Mesenchymal stem cell (in vitro differentiated cells and primary cell): ENCODE results near the gene NUCKS1.
A peak's percentile ranks its signal among the peaks of the same experiment; 100 is the strongest.

Experiments
- DNase-seq: peaks from one replicate; pipeline ENCODE4 v3.0.0-alpha.2; 2013
- H2AFZ ChIP-seq: one replicate; pipeline ENCODE4 v1.6.1; 2013; ENCODE audit warnings: low read depth, mild to moderate bottlenecking, control low read depth, inconsistent platforms, low read length, moderate library complexity
- H2AK5ac ChIP-seq: 2 replicates; pipeline ENCODE4 v1.6.1; 2013; ENCODE audit warnings: low read length, moderate library complexity, mild to moderate bottlenecking, inconsistent platforms; ENCODE audit not compliant: severe bottlenecking
- H2BK120ac ChIP-seq: one replicate; pipeline ENCODE4 v1.6.1; 2013; ENCODE audit warnings: low read depth, mild to moderate bottlenecking, inconsistent platforms, low read length, moderate library complexity
- H2BK12ac ChIP-seq, 2 experiments: one replicate each; pipeline ENCODE4 v1.6.1; 2013; ENCODE audit warnings: inconsistent platforms in 2 of 2, low read length in 2 of 2, mild to moderate bottlenecking in 2 of 2, moderate library complexity in 2 of 2, control low read depth in 1 of 2
- H2BK15ac ChIP-seq: one replicate; pipeline ENCODE4 v1.6.1; 2013; ENCODE audit warnings: mild to moderate bottlenecking, low read depth, inconsistent platforms; ENCODE audit not compliant: poor library complexity, severe bottlenecking
- H2BK5ac ChIP-seq: 2 replicates; pipeline ENCODE4 v1.6.1; 2013; ENCODE audit warnings: low read depth, mild to moderate bottlenecking, low read length, control low read depth, inconsistent platforms; ENCODE audit not compliant: poor library complexity, severe bottlenecking
- H3K14ac ChIP-seq, 2 experiments: one replicate each; pipeline ENCODE4 v1.6.1; 2013; ENCODE audit warnings: inconsistent platforms in 2 of 2, low read length in 2 of 2, control low read depth in 1 of 2, mild to moderate bottlenecking in 1 of 2, moderate library complexity in 1 of 2
- H3K18ac ChIP-seq, 2 experiments: one replicate each; pipeline ENCODE4 v1.6.1; 2013; ENCODE audit warnings: inconsistent platforms in 2 of 2, low read length in 2 of 2, control low read depth in 1 of 2, low read depth in 1 of 2, mild to moderate bottlenecking in 1 of 2
- H3K23ac ChIP-seq, 2 experiments: one replicate each; pipeline ENCODE4 v1.6.1; 2013; ENCODE audit warnings: inconsistent platforms in 2 of 2, low read length in 2 of 2, mild to moderate bottlenecking in 2 of 2, moderate library complexity in 2 of 2, control low read depth in 1 of 2
- H3K27ac ChIP-seq: 2 replicates; pipeline ENCODE4 v1.5.1; 2013; ENCODE audit warnings: mild to moderate bottlenecking, moderate library complexity, low read length, control low read depth, inconsistent platforms; ENCODE audit not compliant: poor library complexity, severe bottlenecking
- H3K27me3 ChIP-seq, 2 experiments: 2 replicates each; pipeline versions ENCODE4 v1.6.1 to v1.7.0; 2013; ENCODE audit warnings: low read length in 2 of 2, mild to moderate bottlenecking in 2 of 2, moderate library complexity in 2 of 2, control low read depth in 1 of 2, inconsistent platforms in 1 of 2; ENCODE audit not compliant: control insufficient read depth in 1 of 2, insufficient read depth in 1 of 2
- H3K36me3 ChIP-seq, 2 experiments: 2 replicates each; pipeline versions ENCODE4 v1.6.1 to v1.7.0; 2013; ENCODE audit warnings: low read length in 2 of 2, control low read depth in 1 of 2, inconsistent platforms in 1 of 2, low read depth in 1 of 2, mild to moderate bottlenecking in 1 of 2; ENCODE audit not compliant: insufficient read depth in 2 of 2, control insufficient read depth in 1 of 2
- H3K4ac ChIP-seq, 2 experiments: one replicate each; pipeline ENCODE4 v1.6.1; 2013; ENCODE audit warnings: inconsistent platforms in 2 of 2, low read length in 2 of 2, mild to moderate bottlenecking in 2 of 2, moderate library complexity in 2 of 2, control low read depth in 1 of 2, low read depth in 1 of 2
- H3K4me1 ChIP-seq: 2 replicates; pipeline ENCODE4 v1.6.1; 2013; ENCODE audit warnings: low read depth, low read length, control low read depth; ENCODE audit not compliant: control insufficient read depth, insufficient read depth
- H3K4me2 ChIP-seq: 2 replicates; pipeline ENCODE4 v1.6.1; 2013; ENCODE audit warnings: low read length, mild to moderate bottlenecking, inconsistent platforms; ENCODE audit not compliant: poor library complexity, severe bottlenecking
- H3K4me3 ChIP-seq, 2 experiments: 2 replicates each; pipeline versions ENCODE4 v1.5.1 to v1.7.0; 2013; ENCODE audit warnings: low read length in 2 of 2, mild to moderate bottlenecking in 2 of 2, control low read depth in 1 of 2, low read depth in 1 of 2; ENCODE audit not compliant: insufficient read depth in 1 of 2
- H3K79me1 ChIP-seq: replicated peaks from 2 replicates; pipeline ENCODE4 v1.6.1; 2013; ENCODE audit warnings: mild to moderate bottlenecking, control low read depth, low read length, inconsistent platforms; ENCODE audit not compliant: poor library complexity, severe bottlenecking
- H3K9ac ChIP-seq: 2 replicates; pipeline ENCODE4 v1.7.0; 2013; ENCODE audit warnings: mild to moderate bottlenecking, low read length, moderate library complexity
- H3K9me3 ChIP-seq: 2 replicates; pipeline ENCODE4 v1.7.0; 2013; ENCODE audit warnings: mild to moderate bottlenecking, low read length; ENCODE audit not compliant: control insufficient read depth
- H4K8ac ChIP-seq: one replicate; pipeline ENCODE4 v1.6.1; 2013; ENCODE audit warnings: inconsistent platforms, mild to moderate bottlenecking, low read length, moderate library complexity
- H4K91ac ChIP-seq: one replicate; pipeline ENCODE4 v1.6.1; 2013; ENCODE audit warnings: mild to moderate bottlenecking, low read length, inconsistent platforms
- WGBS: methylation state at CpG from one replicate; pipeline ENCODE4 v1.1.7; 2013; ENCODE audit warnings: mixed read lengths; 5-methylcytosine and 5-hydroxymethylcytosine counted together

The NUCKS1 gene

DNA sequence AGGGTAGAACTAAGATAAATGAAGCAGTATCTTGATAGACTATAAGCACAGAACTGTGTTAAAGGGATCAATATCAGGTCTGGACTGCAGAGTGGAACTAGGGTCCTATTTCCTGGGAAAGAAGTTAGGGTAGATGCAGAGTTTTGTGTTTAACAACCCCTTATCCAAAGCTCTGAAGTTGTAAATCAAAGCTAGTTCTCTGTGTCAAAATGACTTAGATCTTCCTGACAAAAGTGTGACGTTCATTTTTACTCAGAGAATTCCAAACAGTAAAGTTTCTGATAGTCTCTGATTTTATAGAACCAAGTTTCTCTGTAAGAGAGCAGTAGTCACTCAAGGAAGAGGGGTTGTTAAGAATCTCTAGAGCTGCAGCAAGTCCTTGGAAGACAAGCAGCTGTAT, 8.3 kb downstream of the NUCKS1 start:
- Histone ChIP-seq H2BK120ac (no peak overlapping the region), H3K4ac (no peak overlapping the region), H3K9ac (no peak overlapping the region), H4K8ac (no peak overlapping the region), H3K4me1 (peaks cover 5% of the 10 kb centered on the region), H2BK15ac (no peak overlapping the region), H3K79me1 (no peaks in the 10 kb centered on the region), H4K91ac (no peak overlapping the region), H3K4me3 (no peak overlapping the region), H3K27ac (no peak overlapping the region), H2AK5ac (no peak overlapping the region), H3K27me3 (no peaks in the 10 kb centered on the region), H2BK12ac (no peak overlapping the region), H3K14ac (no peak overlapping the region), H2BK5ac (no peak overlapping the region), H2AFZ (no peak overlapping the region), H3K23ac (no peak overlapping the region), H3K36me3 (peaks cover 8 to 18% of the 10 kb centered on the region in 2 experiments), H3K9me3 (no peaks in the 10 kb centered on the region), H3K18ac (no peak overlapping the region), H3K4me2 (no peak overlapping the region)
- no CpG with 5 or more reads among the region's 1 CpG for WGBS
- no peak for DNase-seq

DNA sequence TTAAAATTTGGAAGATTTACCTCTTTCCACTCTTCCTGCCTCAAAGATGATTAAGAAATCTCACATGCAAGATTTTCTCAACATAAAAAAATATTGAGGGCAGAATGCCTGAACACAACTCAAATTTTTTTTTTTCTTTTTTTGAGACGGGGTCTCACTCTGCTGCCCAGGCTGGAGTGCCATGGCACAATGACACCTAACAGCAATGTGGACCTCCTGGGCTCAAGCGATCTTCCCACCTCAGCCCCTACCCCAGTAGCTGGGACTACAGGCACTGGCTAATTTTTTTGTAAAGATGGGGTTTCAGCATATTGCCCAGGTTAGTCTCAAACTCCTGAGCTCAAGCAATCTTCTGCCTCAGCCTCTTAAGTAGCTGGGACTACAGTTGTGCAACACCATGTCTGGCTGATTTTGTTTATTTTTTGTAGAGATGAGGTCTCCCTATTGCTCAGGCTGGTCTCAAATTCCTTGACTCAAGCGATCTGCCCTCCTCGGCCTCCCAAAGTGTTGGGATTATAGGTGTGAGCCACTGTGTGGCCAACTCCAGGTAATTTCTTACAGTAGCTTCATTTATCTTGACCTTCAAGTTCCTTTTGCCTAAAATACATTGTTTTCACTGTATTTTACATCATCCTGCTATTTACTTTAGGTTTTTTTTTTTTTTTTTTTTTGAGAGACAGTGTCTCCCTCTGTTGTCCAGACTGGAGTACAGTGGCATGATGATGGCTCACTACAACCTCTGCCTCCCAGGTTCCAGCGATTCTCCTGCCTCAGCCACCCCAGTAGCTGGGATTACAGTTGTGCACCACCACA, 10.4 kb downstream of the NUCKS1 start:
- 45% methylated on average over 5 of the region's 5 CpGs for WGBS

DNA sequence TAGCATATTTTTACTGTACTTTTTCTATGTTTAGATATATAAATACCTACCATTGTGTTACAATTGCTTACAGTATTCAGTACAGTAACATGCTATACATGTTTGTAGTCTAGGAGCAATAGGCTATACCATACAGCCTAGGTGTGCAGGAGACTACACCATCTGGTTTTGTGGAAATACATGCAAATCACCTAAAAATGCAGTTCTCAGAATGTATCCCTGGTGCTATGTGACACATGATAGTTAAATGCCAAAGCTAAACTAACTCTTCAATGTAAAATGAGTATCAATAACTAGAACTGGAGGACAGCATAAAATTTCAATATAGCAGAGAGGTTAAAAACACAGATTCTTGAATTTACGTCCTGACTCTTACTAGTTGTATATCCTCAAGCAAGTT, 14.8 kb downstream of the NUCKS1 start:
- Histone ChIP-seq H2BK5ac (no peak overlapping the region), H2AFZ (no peak overlapping the region), H2AK5ac (no peak overlapping the region), H4K8ac (no peak overlapping the region), H3K4me3 (no peak overlapping the region), H3K18ac (no peak overlapping the region), H3K79me1 (no peaks in the 10 kb centered on the region), H3K9ac (no peak overlapping the region), H3K4me1 (peaks cover 2% of the 10 kb centered on the region), H2BK12ac (no peak overlapping the region), H3K27me3 (no peaks in the 10 kb centered on the region), H3K4ac (no peak overlapping the region), H2BK120ac (no peak overlapping the region), H3K23ac (no peak overlapping the region), H3K36me3 (peaks cover 8 to 29% of the 10 kb centered on the region in 2 experiments), H2BK15ac (no peak overlapping the region), H3K27ac (no peak overlapping the region), H3K4me2 (no peak overlapping the region), H3K14ac (no peak overlapping the region), H3K9me3 (no peaks in the 10 kb centered on the region), H4K91ac (no peak overlapping the region)
- DNase-seq = no peak
- 100% methylated on average over 1 of the region's 1 CpG for WGBS

More for the DNA sequence above, 10.4 kb downstream of the NUCKS1 start:
- no peak overlapping the region for H3K4ac ChIP-seq
- peaks cover 4% of the 10 kb centered on the region for H3K4me1 ChIP-seq
- H3K36me3 ChIP-seq = peaks cover 8 to 30% of the 10 kb centered on the region in 2 experiments
- no peak overlapping the region for H2BK5ac ChIP-seq
- H3K4me3 ChIP-seq = no peak overlapping the region
- no peak overlapping the region for H3K23ac ChIP-seq
- H3K14ac ChIP-seq = no peak overlapping the region
- no peak overlapping the region for H2AK5ac ChIP-seq
- H3K27ac ChIP-seq = no peak overlapping the region
- H3K27me3 ChIP-seq = no peaks in the 10 kb centered on the region
- no peak overlapping the region for H3K18ac ChIP-seq
- H2BK120ac ChIP-seq = no peak overlapping the region
- H4K8ac ChIP-seq = no peak overlapping the region
- H3K9ac ChIP-seq = no peak overlapping the region
- no peak overlapping the region for H4K91ac ChIP-seq
- H3K4me2 ChIP-seq = no peak overlapping the region
- H2BK12ac ChIP-seq = no peak overlapping the region
- H2AFZ ChIP-seq = no peak overlapping the region
- no peaks in the 10 kb centered on the region for H3K79me1 ChIP-seq
- no peaks in the 10 kb centered on the region for H3K9me3 ChIP-seq
- peak; percentile 93 for DNase-seq
- no peak overlapping the region for H2BK15ac ChIP-seq

DNA sequence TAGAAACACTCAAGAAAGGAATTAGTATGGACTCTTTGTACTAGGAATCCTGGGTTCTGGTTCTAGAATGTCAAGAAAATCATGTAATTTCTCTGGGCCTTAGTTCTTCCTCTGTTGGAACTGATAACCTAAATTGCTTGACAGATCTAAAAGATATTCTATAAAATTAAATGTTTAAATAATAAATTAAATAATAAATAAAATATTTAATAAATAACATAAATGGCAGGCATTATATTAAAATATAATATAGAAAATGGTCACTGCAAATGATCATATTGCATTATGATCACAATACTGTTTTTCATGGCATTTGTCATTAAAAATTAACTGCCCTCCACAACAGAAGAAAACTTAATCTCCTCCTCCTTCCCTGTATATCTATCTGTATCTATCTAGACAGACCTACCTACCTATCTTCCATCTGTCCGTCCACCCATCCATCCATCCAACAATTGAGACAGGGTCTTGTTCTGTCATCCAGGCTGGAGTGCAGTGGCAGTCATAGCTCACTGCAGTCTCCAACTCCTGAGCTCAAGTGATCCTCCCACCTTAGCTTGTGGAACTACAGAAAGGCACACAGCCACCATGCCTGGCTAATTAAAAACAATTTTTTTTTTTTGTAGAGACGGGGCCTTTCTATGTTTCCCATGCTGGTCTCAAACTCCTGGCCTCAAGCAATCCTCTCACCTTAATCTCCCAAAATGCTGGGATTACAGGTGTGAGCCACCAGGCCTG, 16.4 kb downstream of the NUCKS1 start:
- H3K36me3 ChIP-seq = peaks cover 10 to 32% of the 10 kb centered on the region in 2 experiments
- H4K8ac ChIP-seq = no peak overlapping the region
- H3K4me2 ChIP-seq = no peak overlapping the region
- no peak overlapping the region for H3K23ac ChIP-seq
- over 99% methylated on average over 2 of the region's 2 CpGs for whole genome bisulfite sequencing
- no peaks in the 10 kb centered on the region for H3K79me1 ChIP-seq
- peaks cover 3% of the 10 kb centered on the region for H3K4me1 ChIP-seq
- H3K27ac ChIP-seq = no peak overlapping the region
- H3K4me3 ChIP-seq = no peak overlapping the region
- no peak overlapping the region for H4K91ac ChIP-seq
- H3K4ac ChIP-seq = no peak overlapping the region
- no peak overlapping the region for H3K18ac ChIP-seq
- no peak overlapping the region for H2AFZ ChIP-seq
- no peak overlapping the region for H2BK15ac ChIP-seq
- no peak overlapping the region for H3K9ac ChIP-seq
- H2BK12ac ChIP-seq = no peak overlapping the region
- H2AK5ac ChIP-seq = no peak overlapping the region
- DNase-seq = no peak
- H3K27me3 ChIP-seq = no peaks in the 10 kb centered on the region
- H3K9me3 ChIP-seq = no peaks in the 10 kb centered on the region
- no peak overlapping the region for H2BK5ac ChIP-seq
- H2BK120ac ChIP-seq = no peak overlapping the region
- H3K14ac ChIP-seq = no peak overlapping the region
